GM23248 (cell line): ENCODE measurements around the gene PANK1. TPM values are rescaled to one million over a fixed set of nuclear protein-coding genes. Genes with fewer than 3 reads are reported as not detected.

Experiments
- DNase-seq: peaks from one replicate; pipeline ENCODE4 v3.0.0-alpha.2; 2015
- H2AFZ ChIP-seq: fragments of 200-600 bp; sonication (generic); 2 replicates; pipeline ENCODE4 v1.6.1; 2016; ENCODE audit warnings: antibody characterized with exemption
- H3F3A ChIP-seq: fragments of 200-600 bp; sonication (generic); 2 replicates; pipeline ENCODE4 v1.6.1; 2016; ENCODE audit warnings: mild to moderate bottlenecking, antibody characterized with exemption, mixed run types; ENCODE audit not compliant: insufficient read depth
- H3K27ac ChIP-seq: fragments of 200-600 bp; sonication (generic); 2 replicates; pipeline ENCODE4 v1.5.1; 2016; ENCODE audit warnings: mild to moderate bottlenecking
- H3K27me3 ChIP-seq: fragments of 200-600 bp; sonication (generic); replicated peaks from 2 replicates; pipeline ENCODE4 v1.6.1; 2016; ENCODE audit warnings: mild to moderate bottlenecking; ENCODE audit not compliant: insufficient read depth
- H3K36me3 ChIP-seq: fragments of 200-600 bp; sonication (generic); 2 replicates; pipeline ENCODE4 v1.6.1; 2016; ENCODE audit warnings: low read depth, mild to moderate bottlenecking
- H3K4me1 ChIP-seq: fragments of 200-600 bp; sonication (generic); 2 replicates; pipeline ENCODE4 v1.6.1; 2016; ENCODE audit warnings: mild to moderate bottlenecking; ENCODE audit not compliant: insufficient read depth
- H3K4me2 ChIP-seq: fragments of 200-600 bp; sonication (generic); one replicate; pipeline ENCODE4 v1.6.1; 2016; ENCODE audit warnings: mild to moderate bottlenecking; ENCODE audit not compliant: unreplicated experiment
- H3K4me3 ChIP-seq: fragments of 200-600 bp; sonication (generic); 2 replicates; pipeline ENCODE4 v1.5.1; 2016; ENCODE audit warnings: mild to moderate bottlenecking
- H3K79me2 ChIP-seq: fragments of 200-600 bp; sonication (generic); 2 replicates; pipeline ENCODE4 v1.6.1; 2016; ENCODE audit warnings: mild to moderate bottlenecking; ENCODE audit not compliant: insufficient read depth
- H3K9ac ChIP-seq: fragments of 200-600 bp; sonication (generic); 2 replicates; pipeline ENCODE4 v1.6.1; 2016; ENCODE audit warnings: mild to moderate bottlenecking
- H3K9me2 ChIP-seq: fragments of 200-600 bp; sonication (generic); 2 replicates; pipeline ENCODE4 v1.6.1; 2016; ENCODE audit warnings: mixed run types, mild to moderate bottlenecking, moderate library complexity; ENCODE audit not compliant: insufficient read depth
- H3K9me3 ChIP-seq: fragments of 200-600 bp; sonication (generic); one replicate; pipeline ENCODE4 v1.6.1; 2017; ENCODE audit warnings: low read depth
- H4K20me1 ChIP-seq: fragments of 200-600 bp; sonication (generic); 2 replicates; pipeline ENCODE4 v1.6.0; 2016; ENCODE audit not compliant: insufficient read depth
- EZH2 ChIP-seq: fragments of 200-600 bp; sonication (generic); IDR thresholded peaks from 2 replicates; pipeline ENCODE4 v1.6.1; 2018; ENCODE audit warnings: antibody characterized with exemption, mild to moderate bottlenecking; ENCODE audit not compliant: insufficient read depth, poor library complexity, severe bottlenecking
- EZH2phosphoT487 ChIP-seq: fragments of 200-600 bp; sonication (generic); IDR thresholded peaks from 2 replicates; pipeline ENCODE4 v1.6.1; 2018; ENCODE audit warnings: antibody characterized with exemption, moderate library complexity, mild to moderate bottlenecking, low read depth; ENCODE audit not compliant: insufficient read depth
- WGBS, 2 experiments: methylation state at CpG; one replicate each; pipeline ENCODE4 v1.1.6; 2015 to 2017; ENCODE audit warnings: low lambda C conversion rate in 2 of 2, low coverage in 1 of 2; ENCODE audit errors: missing lambda C conversion rate in 2 of 2; 5-methylcytosine and 5-hydroxymethylcytosine counted together
- in situ Hi-C: fragments of 300-500 bp; cut with MboI; formaldehyde crosslinking; loops from 2 replicates; pipeline ENCODE4 v1.15.0; 2020
- polyA plus RNA-seq: library from polyadenylated mRNA; unstranded; fragments of >200 nt; fragmentation: Nextera tagmentation; extraction: Ambion mirVana; gene quantifications from 2 replicates; pipeline ENCODE4 v1.2.1, GENCODE V29; 2016
- total RNA-seq: library from RNA; depleted of rRNA; stranded (reverse); fragments of >200 nt; shearing (Covaris generic); gene quantifications from 2 replicates; pipeline ENCODE4 v1.2.3, GENCODE V29; 2014

PANK1 gene
- total and polyA plus RNA-seq, 2 experiments from 2014 or later = 3.3 to 3.6 TPM

- H3K27me3 ChIP-seq = no peaks in the 10 kb centered on the region
- no peaks in the 10 kb centered on the region for H3K9me3 ChIP-seq
- no peak for TF ChIP-seq EZH2phosphoT487
- no peak for TF ChIP-seq EZH2
- peaks cover 7% of the 10 kb centered on the region; the same call in 1 of the 2 replicates for H3K4me1 ChIP-seq
- H3K4me3 ChIP-seq = no peak overlapping the region
- H3K9ac ChIP-seq = no peak overlapping the region
- no peaks in the 10 kb centered on the region for H3K79me2 ChIP-seq
- H4K20me1 ChIP-seq = no peaks in the 10 kb centered on the region
- WGBS, 2 experiments = 98 to 99% methylated on average over 4 of the region's 4 CpGs
- no peaks in the 10 kb centered on the region for H3K9me2 ChIP-seq
- no peak for DNase-seq
- H3K36me3 ChIP-seq = no peaks in the 10 kb centered on the region
- in situ Hi-C loops = no loop called here
- H3F3A ChIP-seq = 0 out of 2 replicates have a peak, but pooled peaks cover 3% of the 10 kb centered on the region
- H3K27ac ChIP-seq = no peak overlapping the region
- H2AFZ ChIP-seq = no peak overlapping the region
- no peak overlapping the region for H3K4me2 ChIP-seq
Measured at GRCh38 chr10:89685936-89686335, 40.9 kb upstream of the PANK1 start.

- Histone ChIP-seq H2AFZ (0 out of 2 replicates have a peak overlapping the region, but pooled peaks have one; percentile 1), H3K9ac (no peak overlapping the region), H3K79me2 (no peaks in the 10 kb centered on the region), H3K9me2 (no peaks in the 10 kb centered on the region), H3K36me3 (no peaks in the 10 kb centered on the region), H4K20me1 (no peaks in the 10 kb centered on the region), H3K27ac (no peak overlapping the region), H3K4me2 (peak overlapping the region; percentile 24), H3K4me3 (no peak overlapping the region), H3K27me3 (no peaks in the 10 kb centered on the region), H3K4me1 (peaks cover 7% of the 10 kb centered on the region; the same call in 1 of the 2 replicates), H3K9me3 (no peaks in the 10 kb centered on the region), H3F3A (0 out of 2 replicates have a peak, but pooled peaks cover 3% of the 10 kb centered on the region)
- TF ChIP-seq EZH2 = no peak
- no peak for TF ChIP-seq EZH2phosphoT487
- in situ Hi-C loops = no loop called here
- DNase-seq = peak; percentile 82
- WGBS, 2 experiments = 16 to 30% methylated on average over 2 of the region's 2 CpGs
Measured at GRCh38 chr10:89684604-89685003, 39.6 kb upstream of the PANK1 start.

GRCh38 chr10:89683883-89684282 is 38.8 kb upstream of the PANK1 start:
- 69 to 77% methylated on average over 5 of the region's 5 CpGs for WGBS, 2 experiments

GRCh38 chr10:89679986-89680385 is 34.9 kb upstream of the PANK1 start:
- Histone ChIP-seq H3K4me2 (no peak overlapping the region), H3K27ac (no peak overlapping the region), H3K27me3 (no peaks in the 10 kb centered on the region), H3K4me3 (no peak overlapping the region), H3K9ac (no peak overlapping the region), H3K4me1 (peaks cover 6% of the 10 kb centered on the region; the same call in 1 of the 2 replicates), H3K79me2 (no peaks in the 10 kb centered on the region), H2AFZ (no peak overlapping the region), H3K9me3 (no peaks in the 10 kb centered on the region), H4K20me1 (no peaks in the 10 kb centered on the region), H3K9me2 (no peaks in the 10 kb centered on the region), H3F3A (0 out of 2 replicates have a peak, but pooled peaks cover 3% of the 10 kb centered on the region), H3K36me3 (no peaks in the 10 kb centered on the region)
- DNase-seq = no peak
- 75 to 83% methylated on average over 3 of the region's 3 CpGs for WGBS, 2 experiments
- in situ Hi-C loops = no loop called here
- TF ChIP-seq EZH2phosphoT487 (no peak), EZH2 (no peak)

More at GRCh38 chr10:89683883-89684282, 38.8 kb upstream of the PANK1 start:
- Histone ChIP-seq H3K9ac (no peak overlapping the region), H2AFZ (no peak overlapping the region), H3K36me3 (no peaks in the 10 kb centered on the region), H3K79me2 (no peaks in the 10 kb centered on the region), H3K4me3 (no peak overlapping the region), H3K4me2 (no peak overlapping the region), H4K20me1 (no peaks in the 10 kb centered on the region), H3K9me2 (no peaks in the 10 kb centered on the region), H3K4me1 (peaks cover 7% of the 10 kb centered on the region; the same call in 1 of the 2 replicates), H3K27me3 (no peaks in the 10 kb centered on the region), H3K27ac (no peak overlapping the region), H3F3A (0 out of 2 replicates have a peak, but pooled peaks cover 3% of the 10 kb centered on the region), H3K9me3 (no peaks in the 10 kb centered on the region)
- TF ChIP-seq EZH2phosphoT487 (no peak), EZH2 (no peak)
- no peak for DNase-seq
- in situ Hi-C loops = no loop called here

- no peaks in the 10 kb centered on the region for H4K20me1 ChIP-seq
- no peak overlapping the region for H2AFZ ChIP-seq
- no peak overlapping the region for H3K9ac ChIP-seq
- H3K27me3 ChIP-seq = no peaks in the 10 kb centered on the region
- H3K36me3 ChIP-seq = no peaks in the 10 kb centered on the region
- in situ Hi-C loops = no loop called here
- DNase-seq = no peak
- H3K4me3 ChIP-seq = no peak overlapping the region
- H3K4me1 ChIP-seq = no peaks in the 10 kb centered on the region
- no peaks in the 10 kb centered on the region for H3K9me3 ChIP-seq
- H3K27ac ChIP-seq = no peak overlapping the region
- H3K79me2 ChIP-seq = no peaks in the 10 kb centered on the region
- TF ChIP-seq EZH2phosphoT487 (no peak), EZH2 (no peak)
- no peak overlapping the region for H3K4me2 ChIP-seq
- no peaks in the 10 kb centered on the region for H3K9me2 ChIP-seq
- H3F3A ChIP-seq = no peaks in the 10 kb centered on the region
Measured at GRCh38 chr10:89677341-89677740, 32.3 kb upstream of the PANK1 start.
